ENCODE results near the gene CD3E. TPM values are rescaled to one million over a fixed set of nuclear protein-coding genes. Genes with fewer than 3 reads are reported as not detected.
"Not testable (repeated sequence)": the region's sequence is repeated elsewhere in the genome, so short reads cannot be mapped to it uniquely, and the experiment has no call there.

The CD3E gene
- total RNA-seq, 1 donor from 2014 or later, result not detected

DNA sequence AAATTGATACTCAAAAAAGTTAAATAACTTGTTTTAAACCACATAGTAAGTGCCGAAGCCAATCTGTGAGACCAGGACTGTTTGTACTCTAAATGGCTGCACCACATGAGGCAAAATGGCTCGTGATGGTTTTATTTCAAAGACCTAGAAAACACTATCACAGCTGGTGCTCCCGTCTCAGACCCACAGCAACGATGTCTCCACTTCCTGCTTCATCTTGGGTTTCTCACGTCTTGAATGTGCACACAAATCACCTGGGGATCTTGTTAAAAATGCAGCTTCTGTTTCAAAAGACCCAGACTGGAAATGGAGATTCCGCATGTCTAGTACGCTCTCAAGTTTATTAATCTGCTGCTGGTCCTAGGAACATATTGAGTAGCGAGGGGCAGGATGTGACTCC is 1.2 kb downstream of the CD3E start:
- no peak overlapping the region for H2AFZ ChIP-seq (replicated peaks)

DNA sequence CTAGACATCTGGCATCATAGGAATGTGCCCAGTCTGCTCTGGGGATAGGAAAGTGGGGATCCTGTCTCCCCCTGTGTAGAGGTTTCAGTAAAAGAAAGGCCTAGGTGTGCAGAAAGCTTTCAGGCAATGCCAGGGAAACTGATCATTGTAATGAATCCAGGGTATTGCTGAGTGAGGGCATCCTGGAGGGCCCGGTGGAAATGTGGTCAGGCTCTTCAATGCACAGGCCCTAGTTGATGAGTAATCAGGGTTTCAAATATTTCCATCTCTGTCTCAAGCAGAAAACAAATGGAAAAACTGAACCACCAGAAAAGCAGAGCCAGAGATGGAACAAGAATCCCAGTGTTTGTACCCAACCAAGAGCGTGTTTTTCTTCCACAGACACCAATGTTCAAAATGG is 2.0 kb downstream of the CD3E start:
- Histone ChIP-seq H2AFZ (replicated peaks) (no peak overlapping the region), H3K9ac (no peak overlapping the region), H4K20me1 (ENCODE audit: low read depth) (no peaks in the 10 kb centered on the region), H3K36me3 (no peaks in the 10 kb centered on the region), H3K4me3 (no peak overlapping the region), H3K27me3 (peaks cover 3% of the 10 kb centered on the region), H3K9me3 (ENCODE audit: low read depth) (no peaks in the 10 kb centered on the region), H3K4me2 (no peak overlapping the region), H3K79me2 (ENCODE audit: low read depth) (no peaks in the 10 kb centered on the region), H3K27ac (no peak overlapping the region), H3F3A (ENCODE audit: low read depth) (no peaks in the 10 kb centered on the region), H3K4me1 (no peaks in the 10 kb centered on the region)
- peaks cover 4% of the 10 kb centered on the region for H3K4me1 Mint-ChIP-seq
- TF ChIP-seq, protein P1, sequence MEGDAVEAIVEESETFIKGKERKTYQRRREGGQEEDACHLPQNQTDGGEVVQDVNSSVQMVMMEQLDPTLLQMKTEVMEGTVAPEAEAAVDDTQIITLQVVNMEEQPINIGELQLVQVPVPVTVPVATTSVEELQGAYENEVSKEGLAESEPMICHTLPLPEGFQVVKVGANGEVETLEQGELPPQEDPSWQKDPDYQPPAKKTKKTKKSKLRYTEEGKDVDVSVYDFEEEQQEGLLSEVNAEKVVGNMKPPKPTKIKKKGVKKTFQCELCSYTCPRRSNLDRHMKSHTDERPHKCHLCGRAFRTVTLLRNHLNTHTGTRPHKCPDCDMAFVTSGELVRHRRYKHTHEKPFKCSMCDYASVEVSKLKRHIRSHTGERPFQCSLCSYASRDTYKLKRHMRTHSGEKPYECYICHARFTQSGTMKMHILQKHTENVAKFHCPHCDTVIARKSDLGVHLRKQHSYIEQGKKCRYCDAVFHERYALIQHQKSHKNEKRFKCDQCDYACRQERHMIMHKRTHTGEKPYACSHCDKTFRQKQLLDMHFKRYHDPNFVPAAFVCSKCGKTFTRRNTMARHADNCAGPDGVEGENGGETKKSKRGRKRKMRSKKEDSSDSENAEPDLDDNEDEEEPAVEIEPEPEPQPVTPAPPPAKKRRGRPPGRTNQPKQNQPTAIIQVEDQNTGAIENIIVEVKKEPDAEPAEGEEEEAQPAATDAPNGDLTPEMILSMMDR (IDR thresholded peaks at IDR 0.05), result no peak
- TF ChIP-seq EZH2 (IDR thresholded peaks at IDR 0.05) (no peak), EZH2phosphoT487 (IDR thresholded peaks at IDR 0.05) (no peak)
- no peak overlapping the region for H3K27ac Mint-ChIP-seq
- no peak for DNase-seq (ENCODE audit: low spot score)
- H3K27me3 Mint-ChIP-seq (ENCODE audit: insufficient read depth, low read depth), result peaks cover 13% of the 10 kb centered on the region
- no peaks in the 10 kb centered on the region for H3K9me3 Mint-ChIP-seq
- H3K4me3 Mint-ChIP-seq, result no peak overlapping the region
- no peaks in the 10 kb centered on the region for H3K36me3 Mint-ChIP-seq

More for the DNA sequence above, 1.2 kb downstream of the CD3E start:
- Histone ChIP-seq H3K4me3 (no peak overlapping the region), H3K27me3 (peaks cover 6% of the 10 kb centered on the region), H3K27ac (no peak overlapping the region), H3K4me1 (no peaks in the 10 kb centered on the region), H4K20me1 (ENCODE audit: low read depth) (no peaks in the 10 kb centered on the region), H3K9me3 (ENCODE audit: low read depth) (no peaks in the 10 kb centered on the region), H3K4me2 (no peak overlapping the region), H3K36me3 (no peaks in the 10 kb centered on the region), H3K9ac (no peak overlapping the region), H3F3A (ENCODE audit: low read depth) (no peaks in the 10 kb centered on the region), H3K79me2 (ENCODE audit: low read depth) (no peaks in the 10 kb centered on the region)
- no peaks in the 10 kb centered on the region for H3K9me3 Mint-ChIP-seq
- H3K4me1 Mint-ChIP-seq, result peaks cover 4% of the 10 kb centered on the region
- no peak overlapping the region for H3K27ac Mint-ChIP-seq
- peaks cover 13% of the 10 kb centered on the region for H3K27me3 Mint-ChIP-seq (ENCODE audit: insufficient read depth, low read depth)
- DNase-seq (ENCODE audit: low spot score), result no peak
- TF ChIP-seq, protein P1 (IDR thresholded peaks at IDR 0.05), result no peak
- TF ChIP-seq EZH2 (IDR thresholded peaks at IDR 0.05), result no peak
- no peak for TF ChIP-seq EZH2phosphoT487 (IDR thresholded peaks at IDR 0.05)
- H3K36me3 Mint-ChIP-seq, result no peaks in the 10 kb centered on the region
- H3K4me3 Mint-ChIP-seq, result no peak overlapping the region

DNA sequence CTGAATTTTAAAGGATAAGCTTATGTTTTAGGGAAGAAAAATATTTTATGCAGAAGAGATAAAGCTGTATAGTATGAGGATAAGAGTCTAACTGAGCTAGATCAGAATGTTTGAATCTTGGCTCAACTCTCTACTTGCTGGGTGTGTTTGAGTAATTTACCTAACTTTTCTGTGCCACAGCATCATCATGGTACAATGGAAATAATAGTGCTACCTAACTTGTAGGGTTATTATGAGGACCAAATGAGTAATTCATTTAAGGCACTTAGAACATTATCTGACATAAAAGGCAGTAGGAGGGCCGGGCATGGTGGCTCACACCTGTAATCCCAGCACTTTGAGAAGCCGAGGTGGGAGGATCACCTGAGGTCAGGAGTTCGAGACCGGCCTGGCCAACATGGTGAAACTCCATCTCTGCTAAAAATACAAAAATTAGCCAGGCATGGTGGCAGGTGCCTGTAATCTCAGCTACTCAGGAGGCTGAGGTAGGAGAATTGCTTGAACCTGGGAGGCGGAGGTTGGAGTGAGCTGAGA is 4.5 kb downstream of the CD3E start:
- H3K9ac ChIP-seq; H3K27ac ChIP-seq; H3K9me3 ChIP-seq (ENCODE audit: low read depth); H2AFZ ChIP-seq (replicated peaks); H3K4me3 Mint-ChIP-seq; H3K9me3 Mint-ChIP-seq; H3K4me3 ChIP-seq; H3K4me1 ChIP-seq; H3K27me3 Mint-ChIP-seq (ENCODE audit: insufficient read depth, low read depth); H3F3A ChIP-seq (ENCODE audit: low read depth); H3K4me2 ChIP-seq; H3K27ac Mint-ChIP-seq; H3K36me3 Mint-ChIP-seq; H3K27me3 ChIP-seq; DNase-seq (ENCODE audit: low spot score); H3K79me2 ChIP-seq (ENCODE audit: low read depth); H3K4me1 Mint-ChIP-seq; H4K20me1 ChIP-seq (ENCODE audit: low read depth); H3K36me3 ChIP-seq: not testable (repeated sequence)

DNA sequence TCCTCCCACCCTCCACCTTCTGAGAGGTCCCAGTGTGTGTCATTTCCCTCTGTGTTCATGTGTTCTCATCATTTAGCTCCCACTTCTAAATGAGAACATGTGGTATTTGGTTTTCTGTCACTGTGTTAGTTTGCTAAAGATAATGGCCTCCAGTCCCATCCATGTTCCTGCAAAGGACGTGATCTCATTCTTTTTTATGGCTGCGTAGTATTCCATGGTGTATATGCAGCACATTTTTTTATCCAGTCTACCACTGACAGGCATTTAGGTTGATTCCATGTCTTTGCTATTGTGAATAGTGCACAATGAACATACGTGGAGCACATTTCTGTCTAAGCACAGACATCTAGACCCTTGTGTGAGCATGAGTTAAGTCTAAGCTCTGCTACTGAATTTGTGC is 5.7 kb downstream of the CD3E start:
- H3K27me3 ChIP-seq, result no peaks in the 10 kb centered on the region
- Mint-ChIP-seq H3K4me1 (peaks cover 16% of the 10 kb centered on the region), H3K4me3 (no peak overlapping the region), H3K27ac (no peak overlapping the region), H3K27me3 (ENCODE audit: insufficient read depth, low read depth) (peaks cover 9% of the 10 kb centered on the region), H3K9me3 (peaks cover 1% of the 10 kb centered on the region), H3K36me3 (no peaks in the 10 kb centered on the region)
- H3K9me3 ChIP-seq (ENCODE audit: low read depth), result no peaks in the 10 kb centered on the region
- TF ChIP-seq EZH2phosphoT487 (IDR thresholded peaks at IDR 0.05) (no peak), EZH2 (IDR thresholded peaks at IDR 0.05) (no peak)
- TF ChIP-seq, protein P1 (IDR thresholded peaks at IDR 0.05), result no peak
- H4K20me1 ChIP-seq (ENCODE audit: low read depth), result no peaks in the 10 kb centered on the region
- peaks cover 5% of the 10 kb centered on the region for H3F3A ChIP-seq (ENCODE audit: low read depth)
- no peak overlapping the region for H3K4me3 ChIP-seq
- no peak overlapping the region for H2AFZ ChIP-seq (replicated peaks)
- H3K36me3 ChIP-seq, result no peaks in the 10 kb centered on the region
- no peak for DNase-seq (ENCODE audit: low spot score)
- no peaks in the 10 kb centered on the region for H3K79me2 ChIP-seq (ENCODE audit: low read depth)
- H3K4me2 ChIP-seq, result no peak overlapping the region
- H3K27ac ChIP-seq, result no peak overlapping the region
- H3K9ac ChIP-seq, result no peak overlapping the region
- H3K4me1 ChIP-seq, result peaks cover 11% of the 10 kb centered on the region

All from neural progenitor cell (in vitro differentiated cells).